AG04450 (cell line): ENCODE results near the gene TPST1. TPM values are rescaled to one million over a fixed set of nuclear protein-coding genes. Genes with fewer than 3 reads are reported as not detected.

ENCODE experiments used
- CTCF ChIA-PET: fragments of 300-600, 350-600 bp; formaldehyde crosslinking; extraction: SDS; loops from one replicate; lab custom pipeline; 2022; ENCODE audit warnings: antibody characterized with exemption, inconsistent platforms; lab: Charles Lee
- POLR2A ChIA-PET: fragments of 350-600 bp; formaldehyde crosslinking; extraction: SDS; loops from one replicate; lab custom pipeline; 2021; ENCODE audit warnings: antibody characterized with exemption, inconsistent platforms; lab: Yijun Ruan, JAX
- DNase-seq: peaks from one replicate; pipeline ENCODE4 v3.0.0-alpha.2; 2011; ENCODE audit warnings: low read depth, low spot score
- H3K27ac ChIP-seq: one replicate; pipeline ENCODE4 v1.5.1; 2012; ENCODE audit warnings: low read depth, low read length, control low read depth
- H3K27me3 ChIP-seq: one replicate; pipeline ENCODE4 v1.6.0; 2012; ENCODE audit warnings: low read length; ENCODE audit not compliant: control insufficient read depth, insufficient read depth
- H3K4me3 ChIP-seq: 2 replicates; pipeline ENCODE4 v1.5.1; 2011; ENCODE audit warnings: mild to moderate bottlenecking, low read depth, low read length, control low read depth
- H3K9me3 ChIP-seq: 2 replicates; pipeline ENCODE4 v1.5.1; 2012; ENCODE audit warnings: low read length; ENCODE audit not compliant: control insufficient read depth, insufficient read depth
- CTCF ChIP-seq: IDR thresholded peaks from 2 replicates; pipeline ENCODE4 v1.5.1; 2011; ENCODE audit warnings: low read depth, low read length, control low read depth, inconsistent platforms
- polyA plus RNA-seq: library from polyadenylated mRNA; depleted of rRNA; stranded (reverse); fragments of >200 nt; gene quantifications from 2 replicates; pipeline ENCODE4 v1.2.3, GENCODE V29; 2011

TPST1 gene
- polyA plus RNA-seq, 1 experiment = 129 TPM

GRCh38 chr7:66353547-66353946 lies 148.4 kb downstream of the TPST1 start:
- H3K27me3 ChIP-seq = no peaks in the 10 kb centered on the region
- peak overlapping the region; percentile 21 for H3K27ac ChIP-seq

GRCh38 chr7:66355756-66356155 lies 150.6 kb downstream of the TPST1 start:
- H3K27ac ChIP-seq = no peak overlapping the region
- CTCF ChIA-PET = no interaction called here
- DNase-seq = no peak
- H3K27me3 ChIP-seq = no peaks in the 10 kb centered on the region
- no peaks in the 10 kb centered on the region for H3K9me3 ChIP-seq
- TF ChIP-seq CTCF = no peak
- POLR2A ChIA-PET = interaction anchor here (0.6 kb wide), 1 partner anchor 37 kb away, joined by 3 read pairs; no protein-coding TSS in a partner anchor
- H3K4me3 ChIP-seq = no peak overlapping the region

More at GRCh38 chr7:66353547-66353946, 148.4 kb downstream of the TPST1 start:
- Histone ChIP-seq H3K4me3 (no peak overlapping the region), H3K9me3 (no peaks in the 10 kb centered on the region)
- no peak for TF ChIP-seq CTCF
- ChIA-PET CTCF (no interaction called here), POLR2A (no interaction called here)
- DNase-seq = no peak

- Histone ChIP-seq H3K9me3 (no peaks in the 10 kb centered on the region), H3K4me3 (no peak overlapping the region), H3K27ac (peak overlapping the region; percentile 73), H3K27me3 (no peaks in the 10 kb centered on the region)
- DNase-seq = peak; percentile 52
- ChIA-PET CTCF (no interaction called here), POLR2A (interaction anchor here (0.6 kb wide), 1 partner anchor 38 kb away, joined by 3 read pairs; no protein-coding TSS in a partner anchor)
- no peak for TF ChIP-seq CTCF
Observed at GRCh38 chr7:66356277-66356721, 151.2 kb downstream of the TPST1 start.

- CTCF ChIA-PET = no interaction called here
- POLR2A ChIA-PET = no interaction called here
- Histone ChIP-seq H3K27ac (no peak overlapping the region), H3K9me3 (no peaks in the 10 kb centered on the region), H3K27me3 (no peaks in the 10 kb centered on the region), H3K4me3 (no peak overlapping the region)
- TF ChIP-seq CTCF = no peak
- DNase-seq = no peak
Observed at GRCh38 chr7:66357087-66357486, 152.0 kb downstream of the TPST1 start.

GRCh38 chr7:66359656-66360211 lies 154.6 kb downstream of the TPST1 start:
- no peak overlapping the region for H3K27ac ChIP-seq
- no peak for DNase-seq

More at GRCh38 chr7:66359656-66360211, 154.6 kb downstream of the TPST1 start:
- POLR2A ChIA-PET = no interaction called here
- CTCF ChIA-PET = no interaction called here
- H3K4me3 ChIP-seq = no peak overlapping the region
- no peak for TF ChIP-seq CTCF
- H3K27me3 ChIP-seq = no peaks in the 10 kb centered on the region
- no peaks in the 10 kb centered on the region for H3K9me3 ChIP-seq
